ENCODE results near the gene C22orf23. TPM values are rescaled to one million over a fixed set of nuclear protein-coding genes. Genes with fewer than 3 reads are reported as not detected.
A peak's percentile ranks its signal among the peaks of the same experiment; 100 is the strongest.

Gene C22orf23
- total RNA-seq, 1 donor from 2014 or later, result 0.82 TPM

DNA sequence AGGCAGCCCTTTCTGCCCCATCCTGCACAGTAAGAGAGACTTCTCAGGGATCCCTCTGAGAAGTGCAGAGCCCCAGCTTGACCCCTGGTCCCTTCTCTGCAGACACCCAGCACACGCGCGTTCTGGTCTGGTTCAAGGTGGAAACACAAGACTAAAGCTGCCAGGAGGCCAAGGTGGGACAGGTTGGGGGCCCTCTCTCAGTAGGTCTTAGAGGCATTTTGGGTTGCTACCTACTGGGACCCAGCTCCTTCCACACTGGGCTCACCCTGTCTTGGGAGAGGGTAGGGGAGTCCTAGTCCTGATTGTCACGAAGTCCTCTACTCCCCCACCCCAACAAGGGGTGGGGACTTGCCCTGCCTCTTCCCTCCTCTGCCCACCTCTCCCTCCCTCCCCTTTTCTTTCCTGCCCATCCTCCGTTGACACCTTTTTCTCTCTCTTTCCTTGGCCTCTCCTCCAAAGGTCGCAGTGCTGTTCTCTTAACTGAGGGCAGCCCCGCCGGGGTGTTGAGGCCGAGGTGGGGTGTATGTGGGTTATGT lies 31.7 kb upstream of the C22orf23 start:
- no peaks in the 10 kb centered on the region for H3K9me3 ChIP-seq (replicated peaks)
- no peaks in the 10 kb centered on the region for H3K27me3 ChIP-seq (ENCODE audit: low read depth)
- peak overlapping the region; percentile 23 for H3K4me3 ChIP-seq
- H3K27ac ChIP-seq (replicated peaks), result peak overlapping the region; percentile 42
- DNase-seq, result no peak
- TF ChIP-seq, protein P1, sequence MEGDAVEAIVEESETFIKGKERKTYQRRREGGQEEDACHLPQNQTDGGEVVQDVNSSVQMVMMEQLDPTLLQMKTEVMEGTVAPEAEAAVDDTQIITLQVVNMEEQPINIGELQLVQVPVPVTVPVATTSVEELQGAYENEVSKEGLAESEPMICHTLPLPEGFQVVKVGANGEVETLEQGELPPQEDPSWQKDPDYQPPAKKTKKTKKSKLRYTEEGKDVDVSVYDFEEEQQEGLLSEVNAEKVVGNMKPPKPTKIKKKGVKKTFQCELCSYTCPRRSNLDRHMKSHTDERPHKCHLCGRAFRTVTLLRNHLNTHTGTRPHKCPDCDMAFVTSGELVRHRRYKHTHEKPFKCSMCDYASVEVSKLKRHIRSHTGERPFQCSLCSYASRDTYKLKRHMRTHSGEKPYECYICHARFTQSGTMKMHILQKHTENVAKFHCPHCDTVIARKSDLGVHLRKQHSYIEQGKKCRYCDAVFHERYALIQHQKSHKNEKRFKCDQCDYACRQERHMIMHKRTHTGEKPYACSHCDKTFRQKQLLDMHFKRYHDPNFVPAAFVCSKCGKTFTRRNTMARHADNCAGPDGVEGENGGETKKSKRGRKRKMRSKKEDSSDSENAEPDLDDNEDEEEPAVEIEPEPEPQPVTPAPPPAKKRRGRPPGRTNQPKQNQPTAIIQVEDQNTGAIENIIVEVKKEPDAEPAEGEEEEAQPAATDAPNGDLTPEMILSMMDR (IDR thresholded peaks at IDR 0.05; ENCODE audit: borderline replicate concordance), result no peak
- peaks cover 4% of the 10 kb centered on the region for H3K36me3 ChIP-seq
- intact Hi-C loops (cut with micrococcal nuclease), result no loop called here
- H3K4me1 ChIP-seq, result peaks cover 17% of the 10 kb centered on the region

DNA sequence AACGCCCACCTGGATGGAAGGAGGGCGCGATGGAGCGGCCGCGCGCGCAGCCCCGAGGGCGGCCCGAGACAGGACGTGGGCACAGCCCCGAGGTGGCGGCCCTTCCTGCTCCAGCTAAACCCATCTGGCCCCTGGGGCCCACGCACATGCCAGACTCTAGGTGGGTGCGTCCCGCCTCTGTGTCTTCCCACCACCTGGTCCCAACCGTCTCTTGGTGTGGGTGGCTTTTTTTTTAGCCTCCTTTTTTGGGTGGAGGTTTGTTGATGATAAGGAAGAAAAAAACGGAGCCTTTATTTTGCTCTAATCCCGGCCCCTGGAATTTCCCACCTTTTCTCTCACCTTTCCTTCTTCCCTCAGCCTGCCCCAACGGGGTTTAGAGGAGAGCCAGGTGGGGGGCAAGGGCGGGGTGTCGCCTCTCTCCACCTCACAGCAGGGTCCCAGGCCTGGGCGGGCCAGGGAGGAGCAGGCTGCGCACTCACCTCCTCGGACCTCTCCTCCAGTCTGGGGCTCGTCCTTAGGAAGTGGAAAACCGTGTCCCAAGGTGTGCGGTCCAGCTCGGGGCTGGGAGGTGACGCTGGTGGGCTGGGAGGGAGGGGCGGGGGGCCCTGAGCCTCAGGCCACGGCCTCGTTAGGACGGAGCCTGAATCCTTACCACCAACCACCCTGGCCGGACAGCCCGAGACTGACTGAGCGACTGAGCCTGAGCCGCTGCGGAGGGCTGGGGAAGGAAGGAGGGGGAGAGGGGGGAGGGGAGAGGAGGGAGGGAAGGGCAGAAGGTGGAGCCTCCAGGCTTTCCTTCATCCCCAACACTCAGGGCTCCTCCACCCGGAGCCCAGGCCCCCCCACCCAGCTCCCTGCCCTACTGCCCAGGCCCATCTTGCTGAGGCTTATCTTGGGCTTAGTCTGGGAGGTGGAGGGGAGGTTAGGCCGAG lies 30.7 kb upstream of the C22orf23 start, which contains the start of gene SOX10:
Gene SOX10 (minus strand): TSS at position 696 of the 932 bp plus-strand sequence. CDS start 771 bp downstream, outside the sequence.
- peak within 1 kb of the TSS; percentile 42 for H3K27ac ChIP-seq (replicated peaks)
- no peaks in the 10 kb centered on the region for H3K9me3 ChIP-seq (replicated peaks)
- no peaks in the 10 kb centered on the region for H3K27me3 ChIP-seq (ENCODE audit: low read depth)
- peak within 1 kb of the TSS; percentile 40 for H3K4me3 ChIP-seq
- peaks cover 13% of the 10 kb centered on the region for H3K4me1 ChIP-seq
- intact Hi-C loops (cut with micrococcal nuclease), result no loop called here
- H3K36me3 ChIP-seq, result peaks cover 4% of the 10 kb centered on the region
- TF ChIP-seq, protein P1 (IDR thresholded peaks at IDR 0.05; ENCODE audit: borderline replicate concordance), result no peak
- no peak for DNase-seq

DNA sequence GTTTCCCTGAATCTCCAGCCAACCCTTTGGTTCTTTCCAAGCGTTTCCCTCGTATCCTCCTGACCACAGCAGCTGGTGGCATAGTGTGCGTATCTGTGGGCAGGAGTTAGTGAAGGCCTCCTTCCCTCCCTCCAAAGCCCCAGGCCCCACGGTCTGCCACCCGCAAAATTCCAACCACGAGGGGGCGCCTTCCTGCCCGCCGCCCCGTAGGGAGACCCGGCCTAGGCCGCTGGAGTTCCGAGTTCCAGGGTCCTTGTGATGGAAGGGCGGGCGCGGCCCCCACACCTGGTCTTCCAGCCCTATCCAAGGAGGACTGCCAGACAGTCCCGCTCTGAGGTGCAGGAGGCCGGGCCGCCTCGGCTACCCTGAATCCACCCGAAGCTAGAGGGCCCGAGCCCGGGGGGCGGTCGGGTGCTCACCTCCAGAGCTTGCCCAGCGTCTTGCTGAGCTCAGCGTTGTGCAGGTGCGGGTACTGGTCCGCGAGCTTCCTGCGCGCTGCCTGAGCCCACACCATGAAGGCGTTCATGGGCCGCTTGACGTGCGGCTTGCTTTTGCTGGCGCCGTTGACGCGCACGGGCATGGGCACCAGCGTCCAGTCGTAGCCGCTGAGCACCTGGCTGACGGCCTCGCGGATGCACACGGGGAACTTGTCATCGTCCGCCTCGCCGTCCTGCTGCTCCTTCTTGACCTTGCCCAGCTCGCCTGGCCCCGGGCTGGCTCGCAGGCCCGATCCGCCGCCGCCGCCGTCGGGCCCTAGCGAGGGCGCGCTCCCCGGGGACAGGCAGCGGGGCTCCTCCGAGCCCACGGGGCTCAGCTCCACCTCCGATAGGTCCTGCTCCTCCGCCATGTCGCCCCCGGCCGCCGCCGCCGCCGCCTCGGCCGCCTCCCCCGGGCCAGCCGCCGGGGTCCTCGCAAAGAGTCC lies 29.8 kb upstream of the C22orf23 start:
- DNase-seq, result no peak
- H3K36me3 ChIP-seq, result peaks cover 4% of the 10 kb centered on the region
- H3K27me3 ChIP-seq (ENCODE audit: low read depth), result no peaks in the 10 kb centered on the region
- peak overlapping the region; percentile 27 for H3K27ac ChIP-seq (replicated peaks)
- TF ChIP-seq, protein P1 (IDR thresholded peaks at IDR 0.05; ENCODE audit: borderline replicate concordance), result peak; percentile 30
- H3K4me3 ChIP-seq, result peak overlapping the region; percentile 40
- no peaks in the 10 kb centered on the region for H3K9me3 ChIP-seq (replicated peaks)
- H3K4me1 ChIP-seq, result peaks cover 13% of the 10 kb centered on the region
- intact Hi-C loops (cut with micrococcal nuclease), result no loop called here

GRCh38 chr22:37982151-37982785 lies 28.9 kb upstream of the C22orf23 start:
- Histone ChIP-seq H3K27me3 (ENCODE audit: low read depth) (no peaks in the 10 kb centered on the region), H3K4me1 (peaks cover 13% of the 10 kb centered on the region), H3K4me3 (peak overlapping the region; percentile 40), H3K27ac (replicated peaks) (peak overlapping the region; percentile 12), H3K36me3 (peaks cover 4% of the 10 kb centered on the region), H3K9me3 (replicated peaks) (no peaks in the 10 kb centered on the region)
- DNase-seq, result no peak
- intact Hi-C loops (cut with micrococcal nuclease), result no loop called here
- TF ChIP-seq, protein P1 (IDR thresholded peaks at IDR 0.05; ENCODE audit: borderline replicate concordance), result no peak

All from left ventricle myocardium inferior (tissue), 1 donor.